IMR-90 (cell line): ENCODE measurements around the gene MPZL3. TPM values are rescaled to one million over a fixed set of nuclear protein-coding genes. Genes with fewer than 3 reads are reported as not detected.

Experiments
- ATAC-seq: fragments of 200-7000 bp; cut with Tn5 transposase; 2 replicates; pipeline ENCODE4 v1.9.1; 2020; ENCODE audit warnings: low read depth, mild to moderate bottlenecking, moderate library complexity
- BruUV-seq: library from RNA; stranded (reverse); fragments of 400-500 nt; replicated peaks from 2 replicates; lab custom pipeline; 2021; lab: Mats Ljungman, UMichigan
- CTCF ChIA-PET: fragments of 300-600 bp; formaldehyde crosslinking; extraction: SDS; loops from one replicate; lab custom pipeline; 2021; ENCODE audit warnings: antibody characterized with exemption; lab: Yijun Ruan, JAX
- POLR2A ChIA-PET: fragments of 300-600 bp; sonication (Branson Sonifier 250); formaldehyde crosslinking; loops from one replicate; lab custom pipeline; 2022; ENCODE audit warnings: antibody characterized with exemption; ENCODE audit not compliant: unreplicated experiment; lab: Charles Lee
- DNase-seq: peaks from one replicate; pipeline ENCODE4 v3.0.0; 2013
- H2AFZ ChIP-seq: replicated peaks from 2 replicates; pipeline ENCODE3; 2013; ENCODE audit warnings: low read length, mild to moderate bottlenecking; ENCODE audit not compliant: poor library complexity
- H2AK5ac ChIP-seq: 2 replicates; pipeline ENCODE4 v1.6.1; 2013; ENCODE audit warnings: low read depth, low read length, inconsistent platforms
- H2AK9ac ChIP-seq: replicated peaks from 2 replicates; pipeline ENCODE3; 2013; ENCODE audit warnings: mild to moderate bottlenecking, low read depth, low read length, moderate library complexity; ENCODE audit not compliant: poor library complexity
- H2BK120ac ChIP-seq: 2 replicates; pipeline ENCODE4 v1.6.1; 2013; ENCODE audit warnings: low read depth, low read length, inconsistent platforms
- H2BK15ac ChIP-seq: 3 replicates; pipeline ENCODE4 v1.6.1; 2013; ENCODE audit warnings: low read depth, low read length, inconsistent platforms
- H2BK20ac ChIP-seq: 2 replicates; pipeline ENCODE4 v1.6.1; 2013; ENCODE audit warnings: low read depth, mild to moderate bottlenecking, inconsistent platforms, low read length, moderate library complexity
- H2BK5ac ChIP-seq: 2 replicates; pipeline ENCODE4 v1.6.1; 2013; ENCODE audit warnings: mild to moderate bottlenecking, low read depth, low read length, inconsistent platforms; ENCODE audit not compliant: poor library complexity, severe bottlenecking
- H3K14ac ChIP-seq: replicated peaks from 2 replicates; pipeline ENCODE4 v1.6.1; 2013; ENCODE audit warnings: low read depth, low read length, inconsistent platforms
- H3K18ac ChIP-seq: 2 replicates; pipeline ENCODE4 v1.6.1; 2013; ENCODE audit warnings: low read depth, low read length, control low read depth
- H3K23ac ChIP-seq: 2 replicates; pipeline ENCODE4 v1.6.1; 2013; ENCODE audit warnings: low read depth, low read length, inconsistent platforms
- H3K27ac ChIP-seq: 2 replicates; pipeline ENCODE4 v1.5.1; 2013; ENCODE audit warnings: mild to moderate bottlenecking, control low read depth, low read length; ENCODE audit not compliant: insufficient read depth
- H3K27me3 ChIP-seq: 2 replicates; pipeline ENCODE4 v1.6.1; 2013; ENCODE audit warnings: low read length; ENCODE audit not compliant: control insufficient read depth, insufficient read depth
- H3K36me3 ChIP-seq: 2 replicates; pipeline ENCODE4 v1.6.1; 2013; ENCODE audit warnings: low read length, mixed read lengths; ENCODE audit not compliant: control insufficient read depth, insufficient read depth
- H3K4ac ChIP-seq: 2 replicates; pipeline ENCODE4 v1.6.1; 2013; ENCODE audit warnings: low read depth, low read length, inconsistent platforms
- H3K4me1 ChIP-seq: 2 replicates; pipeline ENCODE4 v1.6.1; 2013; ENCODE audit warnings: low read length, mixed read lengths; ENCODE audit not compliant: control insufficient read depth, insufficient read depth
- H3K4me2 ChIP-seq: 2 replicates; pipeline ENCODE4 v1.6.1; 2013; ENCODE audit warnings: low read depth, mild to moderate bottlenecking, control low read depth, low read length, moderate library complexity
- H3K4me3 ChIP-seq: 2 replicates; pipeline ENCODE4 v1.5.1; 2013; ENCODE audit warnings: low read depth, mild to moderate bottlenecking, control low read depth, low read length, moderate library complexity; ENCODE audit not compliant: insufficient read depth
- H3K56ac ChIP-seq: 2 replicates; pipeline ENCODE4 v1.6.1; 2013; ENCODE audit warnings: low read length, inconsistent platforms; ENCODE audit not compliant: insufficient read depth; ENCODE audit errors: extremely low read depth
- H3K79me1 ChIP-seq, 2 experiments: 2 replicates each; pipeline ENCODE4 v1.6.1; 2013; ENCODE audit warnings: low read length in 2 of 2, inconsistent platforms in 1 of 2, low read depth in 1 of 2
- H3K9ac ChIP-seq: 2 replicates; pipeline ENCODE4 v1.6.1; 2013; ENCODE audit warnings: low read depth, low read length, control low read depth
- H3K9me1 ChIP-seq: 2 replicates; pipeline ENCODE4 v1.6.1; 2013; ENCODE audit warnings: low read length, inconsistent platforms; ENCODE audit not compliant: insufficient read depth
- H3K9me3 ChIP-seq: 2 replicates; pipeline ENCODE4 v1.6.1; 2013; ENCODE audit warnings: low read length; ENCODE audit not compliant: control insufficient read depth, insufficient read depth
- H4K20me1 ChIP-seq: 2 replicates; pipeline ENCODE4 v1.6.1; 2013; ENCODE audit warnings: low read length, inconsistent platforms; ENCODE audit not compliant: insufficient read depth
- H4K5ac ChIP-seq: 2 replicates; pipeline ENCODE4 v1.6.1; 2013; ENCODE audit warnings: mild to moderate bottlenecking, low read depth, low read length, control low read depth
- H4K8ac ChIP-seq, 2 experiments: 2 replicates each; pipeline ENCODE4 v1.6.1; 2013; ENCODE audit warnings: low read depth in 2 of 2, low read length in 2 of 2, control low read depth in 1 of 2, inconsistent platforms in 1 of 2
- H4K91ac ChIP-seq: 2 replicates; pipeline ENCODE4 v1.6.1; 2013; ENCODE audit warnings: low read depth, low read length, inconsistent platforms; ENCODE audit not compliant: insufficient read depth
- BHLHE40 ChIP-seq: fragments of 150-350 bp; IDR thresholded peaks from 2 replicates; pipeline ENCODE4 v1.6.1; 2016; ENCODE audit warnings: mild to moderate bottlenecking, low read depth, low read length
- CEBPB ChIP-seq: IDR thresholded peaks from 2 replicates; pipeline ENCODE4 v1.6.1; 2012; ENCODE audit warnings: low read depth, low read length, improper control_type of control experiment
- CHD1 ChIP-seq: IDR thresholded peaks from 2 replicates; pipeline ENCODE4 v1.6.1; 2012; ENCODE audit warnings: low read depth, low read length, improper control_type of control experiment
- MAFK ChIP-seq: IDR thresholded peaks from 2 replicates; pipeline ENCODE4 v1.6.1; 2012; ENCODE audit warnings: low read depth, low read length, improper control_type of control experiment
- NFE2L2 ChIP-seq: fragments of 150-350 bp; IDR thresholded peaks from 2 replicates; pipeline ENCODE4 v1.6.1; 2016; ENCODE audit warnings: low read depth, mild to moderate bottlenecking, low read length
- RAD21 ChIP-seq: IDR thresholded peaks from 2 replicates; pipeline ENCODE4 v1.6.1; 2012; ENCODE audit warnings: low read length, improper control_type of control experiment
- SMC3 ChIP-seq: fragments of 150-350 bp; IDR thresholded peaks from 2 replicates; pipeline ENCODE4 v1.6.1; 2016; ENCODE audit warnings: low read depth, mild to moderate bottlenecking, antibody characterized with exemption, low read length, moderate library complexity
- WGBS, 2 experiments: methylation state at CpG; one replicate each; pipeline versions ENCODE4 v1.1.5 to v1.1.7; 2013; ENCODE audit warnings: missing lambda C conversion rate in 2 of 2; ENCODE audit not compliant: insufficient read length in 1 of 2; ENCODE audit errors: extremely low coverage in 2 of 2; 5-methylcytosine and 5-hydroxymethylcytosine counted together
- dilution Hi-C: fragments of 300-500 bp; cut with HindIII; formaldehyde crosslinking; loops from one replicate; pipeline ENCODE4 v1.14.3; 2018; ENCODE audit warnings: low sequenced_read_pairs; ENCODE audit not compliant: unreplicated experiment
- in situ Hi-C: fragments of 300-500 bp; cut with MboI; formaldehyde crosslinking; loops from 3 replicates; pipeline ENCODE4 v1.14.3; 2019; ENCODE audit warnings: low sequenced_read_pairs, inconsistent platforms, mixed read lengths
- intact Hi-C: fragments of 100-400 bp; cut with micrococcal nuclease; formaldehyde crosslinking; loops from 2 replicates; pipeline ENCODE4 v1.10.0; 2022
- polyA plus RNA-seq, 3 experiments: library from polyadenylated mRNA; depleted of rRNA; stranded (reverse); fragments of >200 nt; gene quantifications; 2 replicates each; pipeline ENCODE4 v1.2.3, GENCODE V29; 2012; ENCODE audit warnings: low replicate concordance in 1 of 3
- total RNA-seq: library from RNA; depleted of rRNA; stranded (reverse); fragments of >200 nt; gene quantifications from 2 replicates; pipeline ENCODE4 v1.2.3, GENCODE V29; 2012
- TF ChIP-seq, protein P1 (sequence below): fragments of 150-350 bp; IDR thresholded peaks from 2 replicates; pipeline ENCODE4 v1.6.1; 2017; ENCODE audit warnings: mild to moderate bottlenecking, antibody characterized with exemption, low read length, low read depth

Gene MPZL3
- total and polyA plus RNA-seq, 2 of the 4 experiments (the other 2 are of a cell fraction): 0.15 to 0.36 TPM

DNA sequence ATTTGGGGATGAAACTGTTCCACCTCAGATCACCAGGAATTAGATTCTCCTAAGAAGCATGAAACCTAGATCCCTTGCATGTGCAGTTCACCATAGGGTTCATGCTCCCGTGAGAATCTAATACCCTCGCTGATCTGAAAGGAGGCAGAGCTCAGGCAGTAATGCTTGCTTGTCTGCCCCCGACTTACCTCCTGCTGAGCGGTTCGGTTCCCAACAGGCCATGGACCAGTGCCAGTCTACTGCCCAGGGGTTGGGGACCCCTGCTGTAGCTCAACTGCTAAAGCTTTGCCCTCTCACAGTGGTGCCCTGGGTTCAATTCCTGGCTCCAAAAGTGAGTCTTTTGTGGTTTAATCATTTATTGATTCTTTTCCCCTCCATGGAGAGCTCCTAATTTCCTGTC lies 30.7 kb downstream of the MPZL3 start:
- Histone ChIP-seq H3K9me3 (no peaks in the 10 kb centered on the region), H2AK5ac (no peak overlapping the region), H3K27me3 (peaks cover 5% of the 10 kb centered on the region; the same call in 1 of the 2 replicates), H3K9ac (no peak overlapping the region), H3K4ac (no peak overlapping the region), H3K36me3 (no peaks in the 10 kb centered on the region), H4K8ac (no peak overlapping the region), H4K91ac (no peak overlapping the region), H3K79me1 (no peaks in the 10 kb centered on the region), H2BK5ac (no peak overlapping the region), H2AFZ (no peak overlapping the region), H4K20me1 (no peaks in the 10 kb centered on the region), H2BK20ac (no peak overlapping the region), H3K4me3 (no peak overlapping the region), H2BK120ac (no peak overlapping the region), H2BK15ac (no peak overlapping the region), H3K4me2 (no peak overlapping the region), H3K27ac (no peak overlapping the region), H4K5ac (no peak overlapping the region), H3K23ac (no peak overlapping the region), H2AK9ac (no peak overlapping the region), H3K56ac (no peak overlapping the region), H3K18ac (no peak overlapping the region), H3K9me1 (no peaks in the 10 kb centered on the region), H3K14ac (no peak overlapping the region), H3K4me1 (no peaks in the 10 kb centered on the region)
- ChIA-PET POLR2A (no interaction called here), CTCF (no interaction called here)
- intact Hi-C loops (no loop called here), dilution Hi-C loops (no loop called here), in situ Hi-C loops (no loop called here)
- BruUV-seq: no TSS peak
- TF ChIP-seq CEBPB: no peak
- TF ChIP-seq, protein P1, sequence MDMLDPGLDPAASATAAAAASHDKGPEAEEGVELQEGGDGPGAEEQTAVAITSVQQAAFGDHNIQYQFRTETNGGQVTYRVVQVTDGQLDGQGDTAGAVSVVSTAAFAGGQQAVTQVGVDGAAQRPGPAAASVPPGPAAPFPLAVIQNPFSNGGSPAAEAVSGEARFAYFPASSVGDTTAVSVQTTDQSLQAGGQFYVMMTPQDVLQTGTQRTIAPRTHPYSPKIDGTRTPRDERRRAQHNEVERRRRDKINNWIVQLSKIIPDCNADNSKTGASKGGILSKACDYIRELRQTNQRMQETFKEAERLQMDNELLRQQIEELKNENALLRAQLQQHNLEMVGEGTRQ: no peak
- no peak for TF ChIP-seq NFE2L2
- TF ChIP-seq SMC3: no peak
- no peak for TF ChIP-seq BHLHE40
- TF ChIP-seq RAD21: no peak
- TF ChIP-seq CHD1: no peak
- TF ChIP-seq MAFK: no peak
- 60% methylated on average over 2 of the region's 5 CpGs; no CpG with 5 or more reads in 1 of the 2 experiments for WGBS, 2 experiments
- no peak for DNase-seq
- no peak for ATAC-seq
